Natural killer cell (primary cell): Measurements from ENCODE around the gene PPP3R2. TPM values are rescaled to one million over a fixed set of nuclear protein-coding genes. Genes with fewer than 3 reads are reported as not detected.
"Not testable (repeated sequence)": the region's sequence is repeated elsewhere in the genome, so short reads cannot be mapped to it uniquely, and the experiment has no call there.

Experiments used
- ATAC-seq, 3 donors: fragments of 150-1000 bp in 2 of 3; fragments of 200-7000 bp in 1 of 3; cut with Tn5 transposase; 1 replicate in 1 of 3; 2 replicates in 2 of 3; pipeline ENCODE4 v1.10.0; 2021; ENCODE audit warnings: mild to moderate bottlenecking in 2 of 3, moderate library complexity in 2 of 3
- DNase-seq, 2 donors: peaks; one replicate each; pipeline versions ENCODE4 v3.0.0 to v3.0.0-alpha.2; 2013 to 2021; ENCODE audit warnings: mixed read lengths in 1 of 2
- H3K27ac ChIP-seq: one replicate; pipeline ENCODE4 v1.5.1; 2013; ENCODE audit warnings: mild to moderate bottlenecking, low read length
- H3K27me3 ChIP-seq: one replicate; pipeline ENCODE4 v1.6.1; 2013; ENCODE audit warnings: low read length; ENCODE audit not compliant: control insufficient read depth, insufficient read depth
- H3K36me3 ChIP-seq: one replicate; pipeline ENCODE4 v1.6.1; 2013; ENCODE audit warnings: low read length; ENCODE audit not compliant: control insufficient read depth, insufficient read depth
- H3K4me1 ChIP-seq: one replicate; pipeline ENCODE4 v1.6.1; 2013; ENCODE audit warnings: low read length; ENCODE audit not compliant: control insufficient read depth, insufficient read depth
- H3K4me3 ChIP-seq: one replicate; pipeline ENCODE4 v1.5.1; 2013; ENCODE audit warnings: low read length
- H3K9me3 ChIP-seq: one replicate; pipeline ENCODE4 v1.6.1; 2013; ENCODE audit warnings: low read length; ENCODE audit not compliant: control insufficient read depth, insufficient read depth
- H3K27ac Mint-ChIP-seq, 2 donors: one replicate each; pipeline ENCODE4 v1.8.0; 2022; ENCODE audit warnings: mild to moderate bottlenecking in 2 of 2, mixed read lengths in 2 of 2, moderate library complexity in 1 of 2
- H3K27me3 Mint-ChIP-seq, 2 donors: one replicate each; pipeline ENCODE4 v1.8.0; 2022; ENCODE audit warnings: low read depth in 2 of 2, mixed read lengths in 2 of 2
- H3K36me3 Mint-ChIP-seq: one replicate; pipeline ENCODE4 v1.8.0; 2022; ENCODE audit warnings: mixed read lengths
- H3K4me1 Mint-ChIP-seq, 2 donors: one replicate each; pipeline ENCODE4 v1.8.0; 2022; ENCODE audit warnings: mixed read lengths in 2 of 2
- H3K4me3 Mint-ChIP-seq: one replicate; pipeline ENCODE4 v1.8.0; 2022; ENCODE audit warnings: mild to moderate bottlenecking, moderate library complexity, mixed read lengths
- H3K9me3 Mint-ChIP-seq, 2 donors: one replicate each; pipeline ENCODE4 v1.8.0; 2022; ENCODE audit warnings: mixed read lengths in 2 of 2
- CTCF ChIP-seq: fragments of 200-600 bp; IDR thresholded peaks from one replicate; pipeline ENCODE4 v1.8.0; 2022; ENCODE audit warnings: antibody characterized with exemption
- WGBS: methylation state at CpG from one replicate; pipeline ENCODE4 v1.1.7; 2013; ENCODE audit warnings: missing lambda C conversion rate; ENCODE audit not compliant: insufficient coverage; 5-methylcytosine and 5-hydroxymethylcytosine counted together
- intact Hi-C: fragments of 100-400 bp; cut with micrococcal nuclease; formaldehyde crosslinking; loops from one replicate; pipeline ENCODE4 v1.14.2; 2022
- total RNA-seq, 4 donors: library from RNA; stranded (reverse); fragments of 120-200 nt in 1 of 4; gene quantifications; one replicate each; pipeline versions ENCODE4 v1.2.3 to v1.2.4, GENCODE V29; 2013 to 2022

The PPP3R2 gene
- total RNA-seq, 3 donors from 2014 or later (not counting 1 experiment from before 2014, with no cell fraction given): not detected

GRCh38 chr9:101593345-101593744 is 1.4 kb downstream of the PPP3R2 start:
- H3K4me3 Mint-ChIP-seq: no peak overlapping the region
- no peak overlapping the region for H3K27ac ChIP-seq
- ATAC-seq: no peak
- no peaks in the 10 kb centered on the region for H3K9me3 ChIP-seq
- no peak for DNase-seq
- no peaks in the 10 kb centered on the region for H3K27me3 ChIP-seq
- no peaks in the 10 kb centered on the region for H3K4me1 Mint-ChIP-seq
- no peak overlapping the region for H3K27ac Mint-ChIP-seq
- no peaks in the 10 kb centered on the region for H3K27me3 Mint-ChIP-seq
- H3K4me1 ChIP-seq: no peaks in the 10 kb centered on the region
- 92% methylated on average over 2 of the region's 2 CpGs for WGBS
- H3K9me3 Mint-ChIP-seq: no peaks in the 10 kb centered on the region
- H3K4me3 ChIP-seq: no peak overlapping the region
- H3K36me3 Mint-ChIP-seq: no peaks in the 10 kb centered on the region
- intact Hi-C loops: no loop called here
- no peaks in the 10 kb centered on the region for H3K36me3 ChIP-seq
- no peak for TF ChIP-seq CTCF

- DNase-seq (no peak), ATAC-seq (no peak)
- no peaks in the 10 kb centered on the region for H3K27me3 Mint-ChIP-seq
- H3K4me3 Mint-ChIP-seq: no peak overlapping the region
- H3K27ac Mint-ChIP-seq: no peak overlapping the region
- Histone ChIP-seq H3K4me3 (no peak overlapping the region), H3K27me3 (no peaks in the 10 kb centered on the region), H3K4me1 (no peaks in the 10 kb centered on the region), H3K9me3 (no peaks in the 10 kb centered on the region), H3K27ac (no peak overlapping the region), H3K36me3 (no peaks in the 10 kb centered on the region)
- no peaks in the 10 kb centered on the region for H3K4me1 Mint-ChIP-seq
- TF ChIP-seq CTCF: no peak
- no peaks in the 10 kb centered on the region for H3K36me3 Mint-ChIP-seq
- intact Hi-C loops: no loop called here
- no peaks in the 10 kb centered on the region for H3K9me3 Mint-ChIP-seq
Measured at GRCh38 chr9:101592788-101593187, 2.0 kb downstream of the PPP3R2 start.

- intact Hi-C loops: no loop called here
- Mint-ChIP-seq H3K9me3 (no peaks in the 10 kb centered on the region), H3K4me1 (no peaks in the 10 kb centered on the region), H3K27me3 (no peaks in the 10 kb centered on the region), H3K4me3 (no peak overlapping the region), H3K27ac (no peak overlapping the region), H3K36me3 (no peaks in the 10 kb centered on the region)
- TF ChIP-seq CTCF: no peak
- Histone ChIP-seq H3K36me3 (no peaks in the 10 kb centered on the region), H3K27ac (no peak overlapping the region), H3K9me3 (no peaks in the 10 kb centered on the region), H3K27me3 (no peaks in the 10 kb centered on the region), H3K4me1 (no peaks in the 10 kb centered on the region), H3K4me3 (no peak overlapping the region)
- ATAC-seq: no peak
- no peak for DNase-seq
Measured at GRCh38 chr9:101591787-101592446, 2.9 kb downstream of the PPP3R2 start.

GRCh38 chr9:101590901-101591300 is 3.9 kb downstream of the PPP3R2 start:
- no peaks in the 10 kb centered on the region for H3K27me3 Mint-ChIP-seq
- Histone ChIP-seq H3K27ac (no peak overlapping the region), H3K4me1 (no peaks in the 10 kb centered on the region), H3K36me3 (no peaks in the 10 kb centered on the region), H3K9me3 (no peaks in the 10 kb centered on the region), H3K27me3 (no peaks in the 10 kb centered on the region), H3K4me3 (no peak overlapping the region)
- no peak for DNase-seq
- H3K27ac Mint-ChIP-seq: no peak overlapping the region
- H3K4me1 Mint-ChIP-seq: no peaks in the 10 kb centered on the region
- WGBS: 90% methylated on average over 3 of the region's 3 CpGs
- no peaks in the 10 kb centered on the region for H3K36me3 Mint-ChIP-seq
- no peak for TF ChIP-seq CTCF
- H3K4me3 Mint-ChIP-seq: no peak overlapping the region
- intact Hi-C loops: no loop called here
- ATAC-seq: no peak
- H3K9me3 Mint-ChIP-seq: no peaks in the 10 kb centered on the region

GRCh38 chr9:101590074-101590473 is 4.7 kb downstream of the PPP3R2 start:
- H3K27me3 ChIP-seq, H3K4me1 Mint-ChIP-seq, H3K9me3 ChIP-seq, H3K36me3 ChIP-seq, ATAC-seq, H3K27ac ChIP-seq, DNase-seq, H3K27ac Mint-ChIP-seq, H3K9me3 Mint-ChIP-seq, H3K4me3 ChIP-seq, H3K4me1 ChIP-seq, intact Hi-C loops, H3K4me3 Mint-ChIP-seq, H3K36me3 Mint-ChIP-seq, H3K27me3 Mint-ChIP-seq: not testable (repeated sequence)
- 98% methylated on average over 4 of the region's 6 CpGs for WGBS
